Measurements from ENCODE around the gene FKBP11.

GRCh38 chr12:48875944-48876515 is 49.3 kb downstream of the FKBP11 start:
- no peak for TF ChIP-seq POLR2A (IDR thresholded peaks at IDR 0.05; ENCODE audit: borderline replicate concordance, extremely low read depth, insufficient read depth, insufficient read length)
- no peak for TF ChIP-seq CTCF (IDR thresholded peaks at IDR 0.05 in 2 of 3, conservative IDR thresholded peaks at IDR 0.05 in 1 of 3; ENCODE audit: borderline replicate concordance in 1 of 3, insufficient read depth in 1 of 3, low read depth in 2 of 3, low read length in 2 of 3)
- no peak for TF ChIP-seq MAX (IDR thresholded peaks at IDR 0.05)
- no peak for TF ChIP-seq EZH2 (IDR thresholded peaks at IDR 0.05)
- no peak for TF ChIP-seq SP1 (IDR thresholded peaks at IDR 0.05; ENCODE audit: low read depth)
- TF ChIP-seq POLR2AphosphoS5 (IDR thresholded peaks at IDR 0.05; ENCODE audit: low read depth, low read length) = no peak
